ENCODE data around the gene ABCC5.

- TF ChIP-seq GATA2 (IDR thresholded peaks at IDR 0.05; ENCODE audit: low read depth, low read length) (no peak), GATA3 (IDR thresholded peaks at IDR 0.05; ENCODE audit: low read depth, low read length) (no peak)
Observed at GRCh38 chr3:183967693-183968092, 50.0 kb downstream of the ABCC5 start.

All from SH-SY5Y (cell line).